H1 (cell line): ENCODE results near the gene CDK5RAP3. TPM values are rescaled to one million over a fixed set of nuclear protein-coding genes. Genes with fewer than 3 reads are reported as not detected.

Experiments
- NANOG ChIP-seq: IDR thresholded peaks from 2 replicates; pipeline ENCODE4 v1.6.1; 2011; ENCODE audit warnings: low read length, low read depth, mild to moderate bottlenecking, inconsistent platforms; ENCODE audit not compliant: insufficient read depth, poor library complexity, severe bottlenecking
- POLR2AphosphoS5 ChIP-seq: IDR thresholded peaks from 2 replicates; pipeline ENCODE4 v1.6.1; 2011; ENCODE audit warnings: low read depth, low read length
- RBBP5 ChIP-seq: IDR thresholded peaks from 2 replicates; pipeline ENCODE4 v1.7.1; 2012; ENCODE audit warnings: low read depth, mild to moderate bottlenecking, inconsistent platforms, low read length, moderate library complexity, borderline replicate concordance
- polyA plus RNA-seq, 7 experiments: library from polyadenylated mRNA; depleted of rRNA in 3 of 7; stranded (reverse) in 5 of 7; unstranded in 2 of 7; fragments of >200 nt in 5 of 7; fragments of 200-250 nt in 2 of 7; gene quantifications; 1 replicate in 5 of 7; 2 replicates in 1 of 7; 4 replicates in 1 of 7; pipeline versions ENCODE4 v1.2.1 to v1.2.3, GENCODE V29; 2011 to 2013; ENCODE audit warnings: missing spikeins in 2 of 7, mixed read lengths in 2 of 7
- total RNA-seq: library from RNA; stranded (reverse); fragmentation: NEBNext Ultra II Directional; extraction: Animal tissue kit (Norgen Biotek cat#: 25700); gene quantifications from 2 replicates; pipeline ENCODE4 v1.2.1, GENCODE V29; 2021
- TF ChIP-seq, protein P1 (sequence below): IDR thresholded peaks from 2 replicates; pipeline ENCODE4 v1.6.1; 2012; ENCODE audit warnings: inconsistent platforms

The CDK5RAP3 gene
- total and polyA plus RNA-seq, 2 of the 8 experiments (the other 6 are each of a cell fraction or from before 2014, with no cell fraction given): 88.2 to 93.2 TPM

DNA sequence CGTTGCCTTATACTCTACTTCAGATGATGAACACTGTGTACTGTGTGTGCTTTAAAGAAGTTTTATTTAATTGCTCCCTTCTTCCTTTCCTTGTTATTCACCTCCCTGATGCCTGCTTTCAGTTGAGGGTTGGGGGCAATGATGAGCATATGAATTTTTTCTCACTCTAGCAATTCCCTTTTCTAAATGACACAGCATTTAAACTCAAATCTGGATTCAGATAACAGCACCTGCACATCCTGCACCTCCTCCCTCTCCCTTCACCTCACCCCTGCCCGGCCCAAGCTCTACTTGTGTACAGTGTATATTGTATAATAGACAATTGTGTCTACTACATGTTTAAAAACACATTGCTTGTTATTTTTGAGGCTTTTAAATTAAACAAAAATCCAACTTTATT, 42.5 kb upstream of the CDK5RAP3 start (continued):
- TF ChIP-seq NANOG: no peak
- TF ChIP-seq POLR2AphosphoS5: no peak
- TF ChIP-seq RBBP5: no peak
- TF ChIP-seq, protein P1, sequence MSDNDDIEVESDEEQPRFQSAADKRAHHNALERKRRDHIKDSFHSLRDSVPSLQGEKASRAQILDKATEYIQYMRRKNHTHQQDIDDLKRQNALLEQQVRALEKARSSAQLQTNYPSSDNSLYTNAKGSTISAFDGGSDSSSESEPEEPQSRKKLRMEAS: no peak
